ENCODE data around the gene RBP7.
"Not testable (repeated sequence)": the region's sequence is repeated elsewhere in the genome, so short reads cannot be mapped to it uniquely, and the experiment has no call there.

The RBP7 gene

DNA sequence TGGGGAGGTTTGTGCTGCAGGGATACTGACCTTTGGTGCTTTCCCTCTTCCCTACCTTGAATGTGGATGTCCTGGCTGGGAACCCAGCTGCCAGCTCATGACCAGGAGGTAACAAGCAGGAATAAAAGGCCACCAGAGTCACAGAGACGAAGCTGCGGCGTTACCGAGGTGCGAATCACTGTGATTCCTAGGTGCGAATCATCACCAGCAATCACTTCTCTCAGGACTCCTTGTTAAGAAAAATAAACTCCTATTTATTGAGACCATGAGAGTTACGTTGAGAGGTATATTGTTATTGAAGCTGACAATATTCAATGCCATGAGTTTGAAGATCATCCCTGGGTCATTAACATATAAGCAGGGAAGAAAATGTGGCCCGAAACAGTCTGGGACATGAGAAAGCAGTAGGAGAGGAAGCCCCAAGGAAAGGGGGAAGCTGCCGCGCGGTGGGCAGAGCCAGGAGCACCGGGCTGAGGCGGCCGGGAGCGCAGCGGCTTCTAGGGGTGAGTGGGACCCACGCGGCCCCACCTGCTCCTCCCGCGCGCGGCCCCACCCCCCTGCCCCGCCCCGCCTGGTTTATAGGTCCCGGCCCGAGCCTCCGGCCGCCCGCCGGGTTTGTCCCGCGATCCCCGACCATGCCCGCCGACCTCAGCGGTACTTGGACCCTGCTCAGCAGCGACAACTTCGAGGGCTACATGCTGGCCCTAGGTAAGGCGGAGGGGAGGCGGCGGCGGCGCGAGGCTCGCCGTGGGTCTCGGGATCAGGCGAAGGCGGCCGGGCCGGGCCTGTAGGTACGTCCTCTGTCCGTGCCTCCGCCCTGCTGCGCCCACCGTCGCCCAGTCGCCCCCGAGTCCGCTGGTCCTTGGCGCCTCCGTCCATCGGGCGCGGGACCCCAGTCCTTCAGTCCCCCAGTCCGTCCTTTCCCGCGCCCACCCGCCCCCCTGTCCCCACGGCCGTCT, at the start of gene RBP7:
RBP7 (plus strand) TSS at position 605 of the 959 bp plus-strand sequence; CDS start at position 636, 31 bp downstream.
- no peak for DNase-seq (ENCODE audit: low spot score)

GRCh38 chr1:9957726-9958125, 39.3 kb upstream of the RBP7 start:
- no peak for DNase-seq (ENCODE audit: low spot score)

DNA sequence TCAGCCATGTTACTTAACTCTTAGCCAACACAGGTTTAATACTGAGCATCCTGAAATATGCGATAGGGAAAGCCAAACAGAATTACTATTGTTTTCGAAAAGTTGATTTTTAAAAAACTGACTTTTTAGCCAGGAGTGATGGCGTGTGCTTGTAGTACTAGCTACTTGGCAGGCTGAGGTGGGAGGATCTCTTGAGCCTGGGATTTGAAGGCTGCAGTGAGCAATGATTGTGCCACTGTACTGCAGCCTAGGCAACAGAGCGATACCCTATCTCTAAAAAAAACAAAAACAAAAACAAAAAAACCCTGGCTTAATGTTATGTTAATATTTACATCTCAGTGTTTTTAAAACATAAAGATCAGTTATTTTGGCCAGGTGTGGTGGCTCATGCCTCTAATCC, 37.0 kb upstream of the RBP7 start:
- DNase-seq (ENCODE audit: low spot score), result no peak

GRCh38 chr1:9960706-9961562, 36.1 kb upstream of the RBP7 start:
- no peak for DNase-seq (ENCODE audit: low spot score)

DNA sequence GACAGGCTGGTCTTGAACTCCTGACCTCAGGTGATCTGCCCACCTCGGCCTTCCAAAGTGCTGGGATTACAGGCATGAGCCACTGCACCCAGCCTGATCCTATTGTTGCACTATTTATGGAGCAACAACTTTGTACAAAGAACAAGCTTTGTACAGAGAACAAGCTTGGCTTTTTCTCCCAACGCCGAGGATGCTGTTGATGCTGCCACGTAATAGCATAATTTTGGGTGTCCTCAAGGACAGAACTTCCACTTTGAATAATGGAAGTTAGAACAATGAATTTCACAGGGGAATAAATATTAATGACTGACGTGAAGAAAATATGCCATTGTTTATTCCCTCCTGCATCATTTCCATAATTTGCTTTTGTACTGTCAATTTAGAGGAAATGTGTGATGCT, 12.8 kb upstream of the RBP7 start:
- DNase-seq (ENCODE audit: low spot score), result no peak

DNA sequence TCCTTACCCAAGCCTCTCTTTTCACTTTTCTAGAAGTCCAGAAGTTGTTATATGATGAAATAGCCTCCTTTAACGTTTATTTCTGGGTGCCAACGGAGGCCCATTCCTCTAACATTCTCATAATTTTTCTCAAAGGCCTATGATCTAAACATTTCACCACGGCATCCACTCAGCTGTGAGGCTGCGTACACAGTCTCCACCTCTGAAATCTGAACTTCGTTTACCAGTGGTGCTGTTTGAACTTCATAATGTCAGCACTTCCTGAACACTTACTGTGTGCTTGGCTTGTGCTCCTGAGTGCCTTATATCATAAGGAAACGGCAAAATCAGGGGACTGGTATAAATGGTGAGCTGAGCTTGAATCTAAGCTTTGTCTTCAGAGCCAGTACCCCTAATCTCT, 12.0 kb upstream of the RBP7 start:
- no peak for DNase-seq (ENCODE audit: low spot score)

- DNase-seq (ENCODE audit: low spot score), result no peak
Observed at GRCh38 chr1:9989773-9990172, 7.3 kb upstream of the RBP7 start.

DNA sequence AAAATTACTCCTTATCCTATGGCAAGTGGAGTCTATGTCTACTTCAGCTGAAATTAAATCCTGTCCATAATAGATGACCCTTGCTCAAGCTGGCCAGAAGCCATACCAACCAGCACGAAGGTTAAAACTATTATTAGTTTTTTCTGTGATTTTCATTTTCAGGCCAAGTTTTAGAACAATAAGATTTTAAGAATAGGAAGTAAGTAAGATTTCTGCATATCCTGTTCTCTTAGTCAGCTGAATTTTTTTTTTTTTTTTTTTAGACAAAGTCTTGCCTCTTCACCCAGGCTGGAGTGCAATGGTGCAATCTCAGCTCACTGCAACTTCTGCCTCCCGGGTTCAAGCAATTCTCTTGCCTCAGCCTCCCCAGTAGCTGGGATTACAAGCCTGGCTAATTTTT, 6.1 kb upstream of the RBP7 start:
- no peak for DNase-seq (ENCODE audit: low spot score)

DNA sequence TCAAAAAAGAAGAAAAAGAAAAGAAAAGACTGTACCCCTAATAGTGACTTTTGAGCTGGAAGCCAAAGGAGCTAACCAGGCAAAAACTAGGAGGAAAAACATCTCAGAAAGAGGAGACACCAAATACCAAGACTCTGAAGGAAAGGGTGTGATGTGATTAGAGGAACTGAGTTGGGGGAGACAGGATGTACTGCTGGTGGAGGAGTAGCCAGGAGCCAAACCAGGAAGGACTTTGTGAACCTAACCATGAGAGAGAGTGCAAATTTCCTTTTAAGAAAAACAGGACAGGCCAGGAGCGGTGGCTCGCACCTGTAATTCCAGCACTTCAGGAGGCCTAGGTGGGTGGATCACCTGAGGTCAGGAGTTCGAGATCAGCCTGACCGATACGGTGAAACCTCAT, 4.1 kb upstream of the RBP7 start:
- no peak for DNase-seq (ENCODE audit: low spot score)

DNA sequence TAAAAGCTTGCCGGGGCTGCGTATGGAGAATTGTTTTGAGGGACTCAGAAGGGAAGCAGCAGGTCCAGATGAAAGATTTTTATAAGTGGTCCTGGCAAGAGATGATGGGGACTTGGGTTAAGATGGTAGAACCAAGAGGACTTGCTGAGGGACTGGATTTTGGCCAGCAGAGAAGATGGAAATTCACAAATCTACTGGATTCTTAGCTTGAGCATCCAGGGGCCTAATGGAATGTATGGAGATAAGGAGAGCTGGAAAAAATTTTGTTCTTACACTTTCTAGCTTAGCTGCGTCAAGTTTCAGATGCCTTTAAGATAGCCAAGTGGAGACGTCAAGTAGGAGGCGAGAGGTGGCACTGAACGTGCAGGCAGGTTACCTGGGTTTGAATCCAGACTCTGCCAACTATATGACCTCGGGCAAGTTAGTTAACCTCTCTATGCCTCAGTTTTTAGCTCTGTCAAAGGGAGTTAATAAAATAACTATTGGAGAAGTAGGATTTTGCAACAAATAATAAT, 3.4 kb upstream of the RBP7 start:
- DNase-seq (ENCODE audit: low spot score), result no peak

DNA sequence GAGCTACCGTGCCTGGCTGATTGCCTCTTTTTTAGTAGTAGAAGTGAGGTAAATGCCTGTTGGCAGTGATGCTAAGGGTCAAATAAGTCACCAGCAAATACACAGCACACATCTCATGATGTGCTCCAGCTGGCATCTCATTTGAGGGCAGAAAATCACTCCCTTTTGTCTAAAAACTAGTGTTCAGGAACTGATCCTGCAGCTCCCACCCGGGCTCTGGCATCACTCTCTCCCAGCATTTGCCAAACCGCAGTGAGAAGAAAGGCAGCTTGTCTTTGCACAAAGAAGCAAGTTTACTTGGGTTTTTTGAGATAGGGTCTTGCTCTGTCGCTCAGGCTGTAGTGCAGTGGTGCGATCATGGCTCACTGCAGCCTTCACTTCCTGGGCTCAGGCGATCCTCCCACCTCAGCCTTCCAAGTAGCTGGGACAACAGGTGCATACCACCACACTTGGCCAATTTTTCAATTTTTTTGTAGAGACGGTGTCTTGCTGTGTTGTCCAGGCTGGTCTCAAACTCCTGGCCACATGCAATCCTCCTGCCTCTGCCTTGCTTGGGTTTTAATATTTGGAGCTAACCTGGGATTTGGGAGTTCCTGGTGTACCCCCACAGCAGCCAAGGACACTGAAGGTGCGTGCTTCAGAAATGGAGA, 4.1 kb downstream of the RBP7 start:
- DNase-seq (ENCODE audit: low spot score), result no peak

DNA sequence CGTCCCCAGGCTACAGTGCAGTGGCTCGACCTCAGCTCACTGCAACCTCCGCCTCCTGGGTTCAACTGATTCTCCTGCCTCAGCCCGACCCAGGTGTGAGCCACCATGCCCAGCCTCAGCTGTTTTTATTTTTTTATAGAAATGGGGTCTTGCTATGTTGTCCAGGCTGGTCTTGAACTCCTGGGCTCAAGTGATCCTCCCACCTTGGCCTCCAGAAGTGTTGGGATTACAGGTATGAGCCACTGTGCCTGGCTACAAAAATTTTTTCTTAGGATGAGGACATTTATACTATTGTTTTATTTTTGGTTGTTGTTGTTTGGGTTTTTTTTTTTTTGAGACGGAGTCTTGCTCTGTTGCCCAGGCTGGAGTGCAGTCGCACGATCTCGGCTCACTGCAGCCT, 8.2 kb downstream of the RBP7 start:
- DNase-seq (ENCODE audit: low spot score), result not testable (repeated sequence)

DNA sequence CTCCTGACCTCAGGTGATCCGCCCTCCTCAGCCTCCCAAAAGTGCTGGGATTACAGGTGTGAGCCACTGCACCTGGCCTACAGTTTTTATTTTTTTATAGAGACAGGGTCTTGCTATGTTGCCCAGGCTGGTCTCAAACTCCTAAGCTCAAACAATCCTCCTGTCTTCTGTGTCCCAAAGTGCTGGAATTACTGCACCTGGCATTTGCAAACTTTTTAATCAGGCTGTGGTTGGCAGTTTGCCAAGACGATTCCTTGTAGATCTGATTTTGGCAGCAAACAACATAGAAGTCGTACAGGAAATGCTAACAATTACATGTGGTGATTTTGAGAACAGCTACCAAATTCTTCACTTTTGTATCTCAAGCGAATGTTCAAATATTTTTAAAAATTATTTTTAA, 10.1 kb downstream of the RBP7 start:
- peak; percentile 20 for DNase-seq (ENCODE audit: low spot score)

DNA sequence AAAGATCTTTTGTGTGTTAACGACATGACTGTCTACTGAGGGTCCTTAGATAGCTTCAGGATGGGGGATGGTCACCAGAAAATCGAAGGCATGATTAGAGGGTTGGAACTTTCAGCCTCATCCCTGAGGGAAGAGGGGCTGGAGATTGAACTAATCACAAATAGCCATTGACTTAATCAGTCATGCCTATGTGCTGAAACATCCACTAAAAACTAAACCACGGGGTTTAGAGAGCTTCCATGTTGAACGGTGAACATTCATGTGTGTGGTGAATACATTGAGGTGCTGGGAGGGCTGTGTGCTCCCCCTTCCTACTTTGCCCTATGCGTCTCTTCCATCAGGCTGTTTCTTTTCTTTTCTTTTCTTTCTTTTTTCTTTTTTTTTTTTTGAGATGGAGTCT, 17.0 kb downstream of the RBP7 start:
- DNase-seq (ENCODE audit: low spot score), result no peak

- DNase-seq (ENCODE audit: low spot score), result no peak
Observed at GRCh38 chr1:10019561-10019960, 22.5 kb downstream of the RBP7 start.

- no peak for DNase-seq (ENCODE audit: low spot score)
Observed at GRCh38 chr1:10020086-10020485, 23.1 kb downstream of the RBP7 start.

DNA sequence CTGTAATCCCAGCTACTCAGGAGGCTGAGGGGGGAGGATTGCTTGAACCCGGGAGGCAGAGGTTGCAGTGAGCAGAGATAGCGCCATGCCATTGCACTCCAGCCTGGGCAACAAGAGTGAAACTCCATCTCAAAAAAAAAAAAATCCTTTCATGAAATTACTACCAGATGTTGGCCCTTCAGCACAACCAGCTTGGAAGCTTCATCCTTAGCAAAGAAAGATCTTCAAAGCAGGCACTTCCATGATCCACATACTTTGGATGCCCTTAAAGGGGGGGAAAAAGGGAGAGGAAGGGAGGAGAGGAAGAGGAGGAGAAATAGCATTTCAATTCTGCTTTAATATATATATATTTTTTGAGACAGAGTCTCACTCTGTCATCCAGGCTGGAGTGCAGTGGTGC, 23.6 kb downstream of the RBP7 start:
- not testable (repeated sequence) for DNase-seq (ENCODE audit: low spot score)

- DNase-seq (ENCODE audit: low spot score), result not testable (repeated sequence)
Observed at GRCh38 chr1:10021992-10022391, 25.0 kb downstream of the RBP7 start.

GRCh38 chr1:10022656-10023055, 25.6 kb downstream of the RBP7 start:
- no peak for DNase-seq (ENCODE audit: low spot score)

DNA sequence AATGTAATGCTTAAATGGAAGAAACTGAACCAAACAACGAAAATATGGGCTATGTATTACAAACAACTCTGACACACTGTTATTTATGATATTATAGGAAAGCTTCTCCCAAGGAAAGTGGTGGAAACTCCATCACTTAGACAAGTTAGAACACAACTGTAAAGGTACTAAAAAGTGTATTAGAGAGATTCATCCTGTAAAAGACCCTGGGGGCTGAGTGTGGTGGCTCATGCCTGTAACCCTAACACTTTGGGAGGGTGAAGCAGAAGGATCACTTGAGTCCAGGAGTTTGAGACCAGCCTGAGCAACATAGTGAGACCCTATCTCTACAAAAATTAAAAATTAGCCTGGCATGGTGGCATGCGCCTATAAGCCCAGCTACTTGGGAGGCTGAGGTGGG, 28.3 kb downstream of the RBP7 start:
- DNase-seq (ENCODE audit: low spot score), result no peak

DNA sequence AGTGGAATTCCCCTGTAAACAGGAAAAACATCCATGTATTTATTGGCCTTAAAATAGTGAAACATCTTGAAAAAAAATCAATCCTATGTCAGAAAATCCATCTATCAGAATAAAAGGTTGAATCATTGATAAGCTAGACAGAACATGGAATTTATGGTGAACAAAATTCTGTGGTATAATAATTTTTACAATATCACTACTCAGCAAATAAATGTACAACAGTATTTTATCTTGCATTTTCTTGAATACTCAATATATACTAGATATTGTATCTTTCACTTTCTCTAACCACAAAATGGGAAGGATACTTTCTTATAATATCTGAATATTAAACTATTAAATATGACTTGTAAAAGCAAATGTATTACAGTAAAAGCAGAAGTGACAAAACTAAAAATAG, 30.0 kb downstream of the RBP7 start:
- DNase-seq (ENCODE audit: low spot score), result no peak

GRCh38 chr1:10028956-10029500, 32.0 kb downstream of the RBP7 start:
- DNase-seq (ENCODE audit: low spot score), result not testable (repeated sequence)

Measured in hematopoietic multipotent progenitor cell treated with erythropoietin and hydrocortisone succinate and interleukin-3 and kit ligand, for 17 days (in vitro differentiated cells).